Mucosa of descending colon (tissue), 3 donors: Measurements from ENCODE around the gene CASKIN1. TPM values are rescaled to one million over a fixed set of nuclear protein-coding genes. Genes with fewer than 3 reads are reported as not detected.

ENCODE experiments used
- ATAC-seq: fragments of 200-7000 bp; cut with Tn5 transposase; one replicate; pipeline ENCODE4 v1.9.1; 2020; ENCODE audit warnings: mild to moderate bottlenecking, moderate library complexity
- DNase-seq, 3 donors: peaks; one replicate each; pipeline ENCODE4 v3.0.0-alpha.2; 2020
- H3K36me3 ChIP-seq: fragments of 200-600 bp; one replicate; pipeline ENCODE4 v1.8.0; 2021; ENCODE audit warnings: low read depth, mild to moderate bottlenecking
- H3K4me1 ChIP-seq: fragments of 200-600 bp; one replicate; pipeline ENCODE4 v1.8.0; 2021; ENCODE audit warnings: low read depth, mild to moderate bottlenecking
- H3K4me3 ChIP-seq: fragments of 200-600 bp; one replicate; pipeline ENCODE4 v1.8.0; 2021; ENCODE audit warnings: mild to moderate bottlenecking
- H3K9me3 ChIP-seq: fragments of 200-600 bp; one replicate; pipeline ENCODE4 v1.8.0; 2021; ENCODE audit warnings: mild to moderate bottlenecking
- intact Hi-C, 2 donors: fragments of 100-400 bp; cut with DNase I in 1 of 2; cut with micrococcal nuclease in 1 of 2; formaldehyde crosslinking; loops; one replicate each; pipeline versions ENCODE4 v1.11.0 to v1.11.1; 2022; cut with DNase I, micrococcal nuclease
- total RNA-seq, 3 donors: library from RNA; stranded (reverse); fragmentation: NEBNext Ultra II Directional in 2 of 3; extraction: Animal tissue kit (Norgen Biotek cat#: 25700) in 2 of 3; gene quantifications; one replicate each; pipeline versions ENCODE4 v1.2.1 to v1.2.4, GENCODE V29; 2021 to 2023
- TF ChIP-seq, protein P1 (sequence below): fragments of 200-600 bp; IDR thresholded peaks from one replicate; pipeline ENCODE4 v1.8.0; 2022; ENCODE audit warnings: antibody characterized with exemption, mild to moderate bottlenecking
- donor health status: DM: no; HTN: no; CAD: no; lungs with moderate emphysema.
- donor health status: DM: no; HTN: no; CAD: no.
- donor health status: DM: no; HTN: yes; CAD: no.

CASKIN1 gene
- total RNA-seq, 3 donors from 2014 or later: 0.06 to 1.5 (median 1.0) TPM

DNA sequence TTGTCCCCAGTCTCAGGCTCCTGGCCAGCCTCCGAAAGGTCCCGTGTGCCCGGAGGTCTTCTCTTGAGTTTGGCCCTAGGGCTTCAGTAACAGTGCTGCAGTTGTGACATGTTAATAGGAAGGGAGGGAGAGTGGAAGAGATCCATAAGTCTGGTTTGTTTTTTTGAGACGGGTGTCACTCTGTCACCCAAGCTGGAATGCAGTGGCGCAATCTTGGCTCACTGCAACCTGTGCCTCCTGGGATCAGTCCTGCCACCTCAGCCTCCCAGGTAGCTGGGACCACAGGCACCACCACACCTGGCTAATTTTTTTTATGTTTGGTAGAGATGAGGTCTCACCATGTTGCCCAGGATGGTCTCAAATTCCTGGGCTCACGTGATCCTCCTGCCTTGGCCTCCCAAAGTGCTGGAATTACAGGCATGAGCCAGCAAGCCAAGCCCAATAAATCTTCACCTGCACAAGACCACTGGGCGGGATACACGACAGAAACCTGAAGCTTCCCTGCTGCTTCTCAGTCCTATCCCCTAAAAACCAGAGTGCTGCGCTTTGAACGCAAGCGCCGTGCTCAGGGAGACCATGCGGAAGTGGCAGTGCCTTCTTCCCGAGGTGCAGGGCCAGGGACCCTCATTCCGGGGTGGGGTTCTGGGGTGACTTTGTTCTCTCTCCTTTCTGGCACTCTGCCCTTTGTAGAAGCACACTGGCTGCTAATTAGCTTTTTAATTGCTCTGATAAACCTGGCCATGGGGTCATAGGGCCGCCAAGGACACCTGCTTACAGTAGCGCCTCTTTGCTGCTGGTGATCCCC lies 29.9 kb downstream of the CASKIN1 start:
- ATAC-seq: no peak
- Histone ChIP-seq H3K4me3 (no peak overlapping the region), H3K36me3 (no peaks in the 10 kb centered on the region), H3K4me1 (peaks cover 19% of the 10 kb centered on the region), H3K9me3 (no peaks in the 10 kb centered on the region)
- intact Hi-C loops: no loop called here
- DNase-seq: no peak
- TF ChIP-seq, protein P1, sequence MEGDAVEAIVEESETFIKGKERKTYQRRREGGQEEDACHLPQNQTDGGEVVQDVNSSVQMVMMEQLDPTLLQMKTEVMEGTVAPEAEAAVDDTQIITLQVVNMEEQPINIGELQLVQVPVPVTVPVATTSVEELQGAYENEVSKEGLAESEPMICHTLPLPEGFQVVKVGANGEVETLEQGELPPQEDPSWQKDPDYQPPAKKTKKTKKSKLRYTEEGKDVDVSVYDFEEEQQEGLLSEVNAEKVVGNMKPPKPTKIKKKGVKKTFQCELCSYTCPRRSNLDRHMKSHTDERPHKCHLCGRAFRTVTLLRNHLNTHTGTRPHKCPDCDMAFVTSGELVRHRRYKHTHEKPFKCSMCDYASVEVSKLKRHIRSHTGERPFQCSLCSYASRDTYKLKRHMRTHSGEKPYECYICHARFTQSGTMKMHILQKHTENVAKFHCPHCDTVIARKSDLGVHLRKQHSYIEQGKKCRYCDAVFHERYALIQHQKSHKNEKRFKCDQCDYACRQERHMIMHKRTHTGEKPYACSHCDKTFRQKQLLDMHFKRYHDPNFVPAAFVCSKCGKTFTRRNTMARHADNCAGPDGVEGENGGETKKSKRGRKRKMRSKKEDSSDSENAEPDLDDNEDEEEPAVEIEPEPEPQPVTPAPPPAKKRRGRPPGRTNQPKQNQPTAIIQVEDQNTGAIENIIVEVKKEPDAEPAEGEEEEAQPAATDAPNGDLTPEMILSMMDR: no peak

DNA sequence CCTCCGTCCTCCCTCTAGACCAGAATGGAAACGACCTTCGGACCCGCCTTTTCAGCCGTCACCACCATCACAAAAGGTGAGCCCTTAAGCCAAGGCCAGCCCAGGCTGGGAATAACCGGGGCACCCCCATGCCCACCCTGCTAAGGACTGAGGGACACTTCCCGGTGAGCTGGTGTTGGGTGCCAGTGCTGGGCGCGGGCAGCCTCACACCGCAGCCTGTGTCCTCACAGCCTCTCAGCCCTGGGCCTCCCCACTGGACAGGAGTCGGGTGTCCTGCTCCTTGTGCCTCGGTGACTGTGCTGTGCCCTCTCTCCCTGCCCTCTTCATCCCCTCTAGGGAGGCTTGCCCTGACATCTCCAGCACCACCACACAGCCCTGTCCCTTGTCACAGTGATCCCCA lies 30.5 kb downstream of the CASKIN1 start:
- intact Hi-C loops: no loop called here
- H3K9me3 ChIP-seq: no peaks in the 10 kb centered on the region
- H3K36me3 ChIP-seq: no peaks in the 10 kb centered on the region
- no peak overlapping the region for H3K4me3 ChIP-seq
- DNase-seq (no peak), ATAC-seq (no peak)
- peaks cover 20% of the 10 kb centered on the region for H3K4me1 ChIP-seq
- TF ChIP-seq, protein P1: no peak

DNA sequence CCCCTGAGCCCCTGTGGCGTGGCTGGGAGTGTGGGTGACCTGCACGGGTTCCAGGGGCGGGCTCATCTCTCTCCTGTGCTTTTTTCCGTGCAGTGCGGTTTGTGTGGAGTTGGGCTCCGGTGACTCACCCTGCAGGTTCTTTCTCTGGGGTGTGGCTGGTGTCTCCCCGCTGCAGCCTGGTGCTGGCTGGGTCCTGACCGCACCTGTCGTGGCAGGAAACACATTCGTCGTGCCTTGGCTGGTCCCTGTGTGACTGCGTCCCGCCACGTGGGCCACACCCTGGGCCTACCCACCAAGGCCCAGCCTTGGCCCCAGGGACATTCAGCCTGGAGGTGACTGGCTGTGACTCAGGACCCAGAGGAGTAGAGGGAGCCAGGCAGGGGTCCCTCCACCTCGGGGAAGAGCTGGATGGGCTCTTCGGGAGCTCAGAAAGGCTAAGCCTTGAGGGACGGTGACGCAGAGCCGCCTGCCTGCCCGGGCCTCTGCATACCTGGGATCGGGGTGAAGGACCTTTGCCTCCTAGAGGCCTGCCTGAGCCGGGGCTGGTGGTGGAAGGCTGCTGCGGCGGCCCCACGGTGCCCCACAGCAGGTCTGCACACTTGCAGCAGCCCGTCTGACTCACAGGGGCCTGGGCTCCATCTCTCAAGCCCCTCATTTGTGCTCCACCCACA lies 33.1 kb downstream of the CASKIN1 start:
- no peaks in the 10 kb centered on the region for H3K9me3 ChIP-seq
- ATAC-seq: peak; percentile 88
- no peak overlapping the region for H3K4me3 ChIP-seq
- peaks cover 43% of the 10 kb centered on the region for H3K4me1 ChIP-seq
- peak; percentile 77 to 90 (median 85) for DNase-seq
- intact Hi-C loops: no loop called here
- no peaks in the 10 kb centered on the region for H3K36me3 ChIP-seq
- TF ChIP-seq, protein P1: no peak

DNA sequence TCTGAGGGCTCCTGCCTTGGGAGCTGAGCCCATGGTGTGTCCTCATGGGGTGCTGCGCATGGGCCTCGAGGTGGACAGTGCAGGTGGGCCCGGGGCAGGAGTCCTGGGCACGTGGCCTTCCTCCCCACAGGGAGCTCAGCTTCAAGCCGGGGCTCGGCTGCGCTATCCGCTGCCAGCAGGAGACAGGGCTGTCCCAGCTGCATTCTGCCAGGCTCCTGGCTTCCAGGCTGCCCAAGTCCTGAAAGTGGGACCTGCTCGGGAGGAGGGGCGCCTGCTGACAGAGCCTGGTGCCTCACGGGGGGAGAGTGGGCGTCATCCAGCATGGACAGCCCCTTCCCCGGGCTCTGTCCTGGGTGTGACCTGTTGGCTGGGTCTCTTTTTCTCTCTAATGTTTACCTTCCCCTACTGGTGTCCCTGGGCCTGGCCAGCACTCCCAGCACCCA lies 33.7 kb downstream of the CASKIN1 start:
- Histone ChIP-seq H3K9me3 (no peaks in the 10 kb centered on the region), H3K4me1 (peaks cover 49% of the 10 kb centered on the region), H3K4me3 (no peak overlapping the region), H3K36me3 (no peaks in the 10 kb centered on the region)
- DNase-seq: peak in 1 of 3 donors; percentile 37
- ATAC-seq: peak; percentile 5
- TF ChIP-seq, protein P1: no peak
- intact Hi-C loops: no loop called here

DNA sequence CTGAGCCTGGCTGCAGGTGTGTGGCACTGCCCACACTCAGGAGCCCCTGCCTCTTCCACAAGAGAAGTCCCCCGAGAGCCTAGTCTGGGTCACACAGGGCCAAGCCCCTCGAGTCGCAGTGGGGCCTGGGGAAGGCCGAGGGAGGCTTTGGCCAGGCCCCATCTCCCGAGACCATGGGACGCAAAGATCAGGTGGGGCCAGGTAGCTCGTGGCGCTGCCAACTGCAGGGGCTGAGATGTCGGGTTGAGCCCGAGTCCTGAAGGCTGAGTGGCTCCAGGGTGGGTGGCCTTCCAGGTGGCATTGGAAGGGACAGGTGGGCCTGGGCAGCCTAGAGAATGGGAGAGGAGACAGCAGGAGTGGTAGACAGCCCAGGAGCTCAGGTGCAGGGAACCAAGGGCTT lies 34.5 kb downstream of the CASKIN1 start:
- Histone ChIP-seq H3K4me1 (peaks cover 56% of the 10 kb centered on the region), H3K9me3 (no peaks in the 10 kb centered on the region), H3K4me3 (no peak overlapping the region), H3K36me3 (no peaks in the 10 kb centered on the region)
- intact Hi-C loops: no loop called here
- no peak for DNase-seq
- ATAC-seq: no peak
- TF ChIP-seq, protein P1: no peak
